ENCODE data around the gene SLC6A19. TPM values are rescaled to one million over a fixed set of nuclear protein-coding genes. Genes with fewer than 3 reads are reported as not detected.

Gene SLC6A19
- polyA plus RNA-seq, 2 donors = not detected

GRCh38 chr5:1184481-1184880, 16.9 kb upstream of the SLC6A19 start:
- 87 to 89% methylated on average over 7 of the region's 7 CpGs for WGBS, 2 donors
- Histone ChIP-seq H3K4me3 (ENCODE audit: low read depth in 1 of 2, low read length in 2 of 2) (no peak overlapping the region), H3K4me1 (ENCODE audit: control insufficient read depth in 2 of 2, insufficient read depth in 2 of 2, low read length in 1 of 2) (no peaks in the 10 kb centered on the region), H3K27ac (ENCODE audit: low read depth in 2 of 2, low read length in 1 of 2) (no peak overlapping the region), H3K9me3 (ENCODE audit: control insufficient read depth in 2 of 2, insufficient read depth in 1 of 2, low read depth in 1 of 2, low read length in 1 of 2) (no peaks in the 10 kb centered on the region), H3K36me3 (ENCODE audit: control insufficient read depth in 2 of 2, insufficient read depth in 2 of 2, low read length in 1 of 2) (no peaks in the 10 kb centered on the region), H3K27me3 (ENCODE audit: control insufficient read depth in 1 of 2, insufficient read depth in 2 of 2, low read length in 2 of 2) (no peaks in the 10 kb centered on the region)

GRCh38 chr5:1185038-1185627, 16.3 kb upstream of the SLC6A19 start:
- Histone ChIP-seq H3K27ac (ENCODE audit: low read depth in 2 of 2, low read length in 1 of 2) (no peak overlapping the region), H3K27me3 (ENCODE audit: control insufficient read depth in 1 of 2, insufficient read depth in 2 of 2, low read length in 2 of 2) (no peaks in the 10 kb centered on the region), H3K4me3 (ENCODE audit: low read depth in 1 of 2, low read length in 2 of 2) (no peak overlapping the region), H3K4me1 (ENCODE audit: control insufficient read depth in 2 of 2, insufficient read depth in 2 of 2, low read length in 1 of 2) (no peaks in the 10 kb centered on the region), H3K36me3 (ENCODE audit: control insufficient read depth in 2 of 2, insufficient read depth in 2 of 2, low read length in 1 of 2) (no peaks in the 10 kb centered on the region), H3K9me3 (ENCODE audit: control insufficient read depth in 2 of 2, insufficient read depth in 1 of 2, low read depth in 1 of 2, low read length in 1 of 2) (no peaks in the 10 kb centered on the region)
- 87 to 91% methylated on average over 10 of the region's 10 CpGs for WGBS, 2 donors

GRCh38 chr5:1185629-1186350, 15.6 kb upstream of the SLC6A19 start:
- Histone ChIP-seq H3K27me3 (ENCODE audit: control insufficient read depth in 1 of 2, insufficient read depth in 2 of 2, low read length in 2 of 2) (no peaks in the 10 kb centered on the region), H3K36me3 (ENCODE audit: control insufficient read depth in 2 of 2, insufficient read depth in 2 of 2, low read length in 1 of 2) (no peaks in the 10 kb centered on the region), H3K9me3 (ENCODE audit: control insufficient read depth in 2 of 2, insufficient read depth in 1 of 2, low read depth in 1 of 2, low read length in 1 of 2) (no peaks in the 10 kb centered on the region), H3K4me3 (ENCODE audit: low read depth in 1 of 2, low read length in 2 of 2) (no peak overlapping the region), H3K4me1 (ENCODE audit: control insufficient read depth in 2 of 2, insufficient read depth in 2 of 2, low read length in 1 of 2) (no peaks in the 10 kb centered on the region), H3K27ac (ENCODE audit: low read depth in 2 of 2, low read length in 1 of 2) (no peak overlapping the region)
- 52 to 65% methylated on average over 12 of the region's 12 CpGs for WGBS, 2 donors

- H3K9me3 ChIP-seq (ENCODE audit: control insufficient read depth in 2 of 2, insufficient read depth in 1 of 2, low read depth in 1 of 2, low read length in 1 of 2) = no peaks in the 10 kb centered on the region
- WGBS, 2 donors = 67 to 68% methylated on average over 18 of the region's 18 CpGs
- H3K27me3 ChIP-seq (ENCODE audit: control insufficient read depth in 1 of 2, insufficient read depth in 2 of 2, low read length in 2 of 2) = no peaks in the 10 kb centered on the region
- no peak overlapping the region for H3K4me3 ChIP-seq (ENCODE audit: low read depth in 1 of 2, low read length in 2 of 2)
- H3K4me1 ChIP-seq (ENCODE audit: control insufficient read depth in 2 of 2, insufficient read depth in 2 of 2, low read length in 1 of 2) = no peaks in the 10 kb centered on the region
- no peak overlapping the region for H3K27ac ChIP-seq (ENCODE audit: low read depth in 2 of 2, low read length in 1 of 2)
- H3K36me3 ChIP-seq (ENCODE audit: control insufficient read depth in 2 of 2, insufficient read depth in 2 of 2, low read length in 1 of 2) = no peaks in the 10 kb centered on the region
These were observed 14.8 kb upstream of the SLC6A19 start for GRCh38 chr5:1186351-1187233.

GRCh38 chr5:1187234-1187949, 14.0 kb upstream of the SLC6A19 start:
- Histone ChIP-seq H3K27ac (ENCODE audit: low read depth in 2 of 2, low read length in 1 of 2) (no peak overlapping the region), H3K9me3 (ENCODE audit: control insufficient read depth in 2 of 2, insufficient read depth in 1 of 2, low read depth in 1 of 2, low read length in 1 of 2) (no peaks in the 10 kb centered on the region), H3K4me3 (ENCODE audit: low read depth in 1 of 2, low read length in 2 of 2) (no peak overlapping the region), H3K36me3 (ENCODE audit: control insufficient read depth in 2 of 2, insufficient read depth in 2 of 2, low read length in 1 of 2) (no peaks in the 10 kb centered on the region), H3K27me3 (ENCODE audit: control insufficient read depth in 1 of 2, insufficient read depth in 2 of 2, low read length in 2 of 2) (no peaks in the 10 kb centered on the region), H3K4me1 (ENCODE audit: control insufficient read depth in 2 of 2, insufficient read depth in 2 of 2, low read length in 1 of 2) (no peaks in the 10 kb centered on the region)
- 85 to 88% methylated on average over 18 of the region's 18 CpGs for WGBS, 2 donors

GRCh38 chr5:1187950-1188334, 13.5 kb upstream of the SLC6A19 start:
- H3K9me3 ChIP-seq (ENCODE audit: control insufficient read depth in 2 of 2, insufficient read depth in 1 of 2, low read depth in 1 of 2, low read length in 1 of 2) = no peaks in the 10 kb centered on the region
- no peaks in the 10 kb centered on the region for H3K36me3 ChIP-seq (ENCODE audit: control insufficient read depth in 2 of 2, insufficient read depth in 2 of 2, low read length in 1 of 2)
- H3K27ac ChIP-seq (ENCODE audit: low read depth in 2 of 2, low read length in 1 of 2) = no peak overlapping the region
- H3K27me3 ChIP-seq (ENCODE audit: control insufficient read depth in 1 of 2, insufficient read depth in 2 of 2, low read length in 2 of 2) = no peaks in the 10 kb centered on the region
- H3K4me3 ChIP-seq (ENCODE audit: low read depth in 1 of 2, low read length in 2 of 2) = no peak overlapping the region
- H3K4me1 ChIP-seq (ENCODE audit: control insufficient read depth in 2 of 2, insufficient read depth in 2 of 2, low read length in 1 of 2) = no peaks in the 10 kb centered on the region
- WGBS, 2 donors = 93 to 94% methylated on average over 8 of the region's 8 CpGs

GRCh38 chr5:1188464-1188863, 12.9 kb upstream of the SLC6A19 start:
- Histone ChIP-seq H3K9me3 (ENCODE audit: control insufficient read depth in 2 of 2, insufficient read depth in 1 of 2, low read depth in 1 of 2, low read length in 1 of 2) (no peaks in the 10 kb centered on the region), H3K36me3 (ENCODE audit: control insufficient read depth in 2 of 2, insufficient read depth in 2 of 2, low read length in 1 of 2) (no peaks in the 10 kb centered on the region), H3K27me3 (ENCODE audit: control insufficient read depth in 1 of 2, insufficient read depth in 2 of 2, low read length in 2 of 2) (no peaks in the 10 kb centered on the region), H3K4me3 (ENCODE audit: low read depth in 1 of 2, low read length in 2 of 2) (no peak overlapping the region), H3K27ac (ENCODE audit: low read depth in 2 of 2, low read length in 1 of 2) (no peak overlapping the region), H3K4me1 (ENCODE audit: control insufficient read depth in 2 of 2, insufficient read depth in 2 of 2, low read length in 1 of 2) (no peaks in the 10 kb centered on the region)
- WGBS, 2 donors = 51 to 54% methylated on average over 6 of the region's 6 CpGs

- H3K4me3 ChIP-seq (ENCODE audit: low read depth in 1 of 2, low read length in 2 of 2) = no peak overlapping the region
- H3K4me1 ChIP-seq (ENCODE audit: control insufficient read depth in 2 of 2, insufficient read depth in 2 of 2, low read length in 1 of 2) = no peaks in the 10 kb centered on the region
- no peaks in the 10 kb centered on the region for H3K36me3 ChIP-seq (ENCODE audit: control insufficient read depth in 2 of 2, insufficient read depth in 2 of 2, low read length in 1 of 2)
- no peaks in the 10 kb centered on the region for H3K9me3 ChIP-seq (ENCODE audit: control insufficient read depth in 2 of 2, insufficient read depth in 1 of 2, low read depth in 1 of 2, low read length in 1 of 2)
- H3K27ac ChIP-seq (ENCODE audit: low read depth in 2 of 2, low read length in 1 of 2) = no peak overlapping the region
- 78 to 84% methylated on average over 10 of the region's 10 CpGs for WGBS, 2 donors
- no peaks in the 10 kb centered on the region for H3K27me3 ChIP-seq (ENCODE audit: control insufficient read depth in 1 of 2, insufficient read depth in 2 of 2, low read length in 2 of 2)
These were observed 12.1 kb upstream of the SLC6A19 start for GRCh38 chr5:1189269-1189668.

- 69 to 70% methylated on average over 12 of the region's 12 CpGs for WGBS, 2 donors
- no peaks in the 10 kb centered on the region for H3K36me3 ChIP-seq (ENCODE audit: control insufficient read depth in 2 of 2, insufficient read depth in 2 of 2, low read length in 1 of 2)
These were observed 11.1 kb upstream of the SLC6A19 start for GRCh38 chr5:1190278-1190677.

More at GRCh38 chr5:1190278-1190677, 11.1 kb upstream of the SLC6A19 start:
- no peaks in the 10 kb centered on the region for H3K9me3 ChIP-seq (ENCODE audit: control insufficient read depth in 2 of 2, insufficient read depth in 1 of 2, low read depth in 1 of 2, low read length in 1 of 2)
- H3K27me3 ChIP-seq (ENCODE audit: control insufficient read depth in 1 of 2, insufficient read depth in 2 of 2, low read length in 2 of 2) = no peaks in the 10 kb centered on the region
- no peaks in the 10 kb centered on the region for H3K4me1 ChIP-seq (ENCODE audit: control insufficient read depth in 2 of 2, insufficient read depth in 2 of 2, low read length in 1 of 2)
- H3K27ac ChIP-seq (ENCODE audit: low read depth in 2 of 2, low read length in 1 of 2) = no peak overlapping the region
- no peak overlapping the region for H3K4me3 ChIP-seq (ENCODE audit: low read depth in 1 of 2, low read length in 2 of 2)
